Endodermal cell (in vitro differentiated cells): ENCODE data around the gene MPDU1. TPM values are rescaled to one million over a fixed set of nuclear protein-coding genes. Genes with fewer than 3 reads are reported as not detected.

Experiments used
- DNase-seq: peaks from one replicate; pipeline ENCODE4 v3.0.0-alpha.2; 2017
- H3K27ac ChIP-seq: 2 replicates; pipeline ENCODE4 v1.5.1; 2013; ENCODE audit warnings: mild to moderate bottlenecking, low read depth, low read length, moderate library complexity
- H3K27me3 ChIP-seq: 2 replicates; pipeline ENCODE4 v1.6.1; 2013; ENCODE audit warnings: mild to moderate bottlenecking, low read length, moderate library complexity; ENCODE audit not compliant: insufficient read depth, control insufficient read depth, poor library complexity, severe bottlenecking
- H3K36me3 ChIP-seq: 2 replicates; pipeline ENCODE4 v1.7.0; 2013; ENCODE audit warnings: mild to moderate bottlenecking, low read length, moderate library complexity; ENCODE audit not compliant: control insufficient read depth, insufficient read depth
- H3K4me1 ChIP-seq: one replicate; pipeline ENCODE4 v1.7.0; 2013; ENCODE audit warnings: low read length; ENCODE audit not compliant: control insufficient read depth, insufficient read depth
- H3K4me3 ChIP-seq: 2 replicates; pipeline ENCODE4 v1.5.1; 2013; ENCODE audit warnings: mild to moderate bottlenecking, low read length, moderate library complexity
- H3K9ac ChIP-seq: 2 replicates; pipeline ENCODE4 v1.6.1; 2013; ENCODE audit warnings: mild to moderate bottlenecking, low read length, moderate library complexity; ENCODE audit not compliant: poor library complexity, severe bottlenecking; ENCODE audit errors: extremely low read depth
- H3K9me3 ChIP-seq: 2 replicates; pipeline ENCODE4 v1.6.1; 2013; ENCODE audit warnings: mild to moderate bottlenecking, low read length, moderate library complexity; ENCODE audit not compliant: control insufficient read depth
- H3K27ac Mint-ChIP-seq: 2 replicates; pipeline ENCODE4 v1.8.0; 2020; ENCODE audit warnings: mixed read lengths
- H3K27me3 Mint-ChIP-seq: 2 replicates; pipeline ENCODE4 v1.8.0; 2021; ENCODE audit warnings: mild to moderate bottlenecking, mixed read lengths; ENCODE audit not compliant: insufficient read depth
- H3K36me3 Mint-ChIP-seq: 2 replicates; pipeline ENCODE4 v1.8.0; 2020; ENCODE audit warnings: low read depth, mixed read lengths
- H3K4me1 Mint-ChIP-seq: 2 replicates; pipeline ENCODE4 v1.8.0; 2020; ENCODE audit warnings: mixed read lengths
- H3K4me3 Mint-ChIP-seq: 2 replicates; pipeline ENCODE4 v1.8.0; 2020; ENCODE audit warnings: mild to moderate bottlenecking, moderate library complexity, mixed read lengths
- H3K9me3 Mint-ChIP-seq: 2 replicates; pipeline ENCODE4 v1.8.0; 2020; ENCODE audit warnings: mild to moderate bottlenecking, mixed read lengths
- WGBS, 2 experiments: methylation state at CpG; one replicate each; pipeline versions ENCODE4 v1.1.5 to v1.1.7; 2013; ENCODE audit warnings: missing lambda C conversion rate in 2 of 2, mixed read lengths in 1 of 2; ENCODE audit not compliant: insufficient coverage in 1 of 2, insufficient read length in 1 of 2; 5-methylcytosine and 5-hydroxymethylcytosine counted together
- total RNA-seq, 2 donors: library from RNA; stranded (reverse); fragmentation: NEBNext Ultra II Directional in 1 of 2; extraction: Animal tissue kit (Norgen Biotek cat#: 25700) in 1 of 2; gene quantifications; 2 replicates in 1 of 2; 3 replicates in 1 of 2; pipeline ENCODE4 v1.2.1, GENCODE V29; 2021
- TF ChIP-seq, protein P1 (sequence below): fragments of 200-600 bp; sonication (generic); conservative IDR thresholded peaks from 2 replicates; pipeline ENCODE4 v1.5.0; 2021; ENCODE audit warnings: antibody characterized with exemption, mild to moderate bottlenecking

The MPDU1 gene
- total RNA-seq, 2 donors from 2014 or later, result 47.4 to 56.6 TPM

DNA sequence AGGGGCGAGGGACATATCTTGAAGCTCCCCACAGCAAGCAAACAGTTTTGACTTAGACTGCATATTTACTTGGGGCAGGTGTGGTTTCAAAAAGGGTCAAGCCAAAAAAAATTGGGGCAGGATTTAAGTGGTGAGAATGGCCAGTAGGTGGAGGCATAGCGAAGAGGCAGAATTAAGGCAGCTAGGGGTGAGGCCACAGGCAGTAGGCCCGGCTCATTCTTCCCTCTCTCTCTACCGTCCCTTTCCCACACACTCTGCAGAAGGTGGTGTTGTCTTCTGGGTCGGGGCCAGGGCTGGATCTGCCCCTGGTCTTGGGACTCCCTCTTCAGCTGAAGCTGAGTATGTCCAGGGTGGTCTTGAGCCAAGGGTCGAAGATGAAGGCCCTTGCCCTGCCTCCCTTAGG lies 48.8 kb downstream of the MPDU1 start:
- no peaks in the 10 kb centered on the region for H3K27me3 ChIP-seq
- TF ChIP-seq, protein P1, sequence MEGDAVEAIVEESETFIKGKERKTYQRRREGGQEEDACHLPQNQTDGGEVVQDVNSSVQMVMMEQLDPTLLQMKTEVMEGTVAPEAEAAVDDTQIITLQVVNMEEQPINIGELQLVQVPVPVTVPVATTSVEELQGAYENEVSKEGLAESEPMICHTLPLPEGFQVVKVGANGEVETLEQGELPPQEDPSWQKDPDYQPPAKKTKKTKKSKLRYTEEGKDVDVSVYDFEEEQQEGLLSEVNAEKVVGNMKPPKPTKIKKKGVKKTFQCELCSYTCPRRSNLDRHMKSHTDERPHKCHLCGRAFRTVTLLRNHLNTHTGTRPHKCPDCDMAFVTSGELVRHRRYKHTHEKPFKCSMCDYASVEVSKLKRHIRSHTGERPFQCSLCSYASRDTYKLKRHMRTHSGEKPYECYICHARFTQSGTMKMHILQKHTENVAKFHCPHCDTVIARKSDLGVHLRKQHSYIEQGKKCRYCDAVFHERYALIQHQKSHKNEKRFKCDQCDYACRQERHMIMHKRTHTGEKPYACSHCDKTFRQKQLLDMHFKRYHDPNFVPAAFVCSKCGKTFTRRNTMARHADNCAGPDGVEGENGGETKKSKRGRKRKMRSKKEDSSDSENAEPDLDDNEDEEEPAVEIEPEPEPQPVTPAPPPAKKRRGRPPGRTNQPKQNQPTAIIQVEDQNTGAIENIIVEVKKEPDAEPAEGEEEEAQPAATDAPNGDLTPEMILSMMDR, result peak; percentile 87
- Mint-ChIP-seq H3K27me3 (no peaks in the 10 kb centered on the region), H3K4me3 (no peak overlapping the region), H3K27ac (no peak overlapping the region), H3K36me3 (no peaks in the 10 kb centered on the region), H3K4me1 (peaks cover 11% of the 10 kb centered on the region), H3K9me3 (no peaks in the 10 kb centered on the region)
- 60 to 78% methylated on average over 1 to 6 of the region's 6 CpGs for WGBS, 2 experiments
- DNase-seq, result peak; percentile 88
- peaks cover 5% of the 10 kb centered on the region for H3K4me1 ChIP-seq
- no peaks in the 10 kb centered on the region for H3K9me3 ChIP-seq
- H3K9ac ChIP-seq, result no peak overlapping the region
- H3K27ac ChIP-seq, result no peak overlapping the region
- H3K36me3 ChIP-seq, result no peaks in the 10 kb centered on the region
- H3K4me3 ChIP-seq, result no peak overlapping the region

DNA sequence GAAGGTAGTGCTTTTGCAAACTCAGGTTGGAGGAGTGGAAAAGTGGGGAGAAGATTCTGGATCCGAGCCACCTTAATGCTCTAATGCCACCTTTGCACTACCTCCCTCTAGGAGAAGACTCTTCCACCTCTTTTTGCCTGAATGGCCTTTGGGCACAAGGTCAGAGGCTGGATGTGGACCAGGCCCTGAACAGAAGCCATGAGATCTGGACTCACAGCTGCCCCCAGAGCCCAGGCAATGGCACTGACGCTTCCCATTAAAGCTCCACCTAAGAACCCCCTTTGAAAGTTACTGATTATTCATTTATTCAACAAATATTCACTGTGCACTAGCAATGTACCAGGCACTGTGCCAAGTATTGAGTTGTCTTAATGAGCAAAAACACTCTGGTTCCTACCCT lies 49.4 kb downstream of the MPDU1 start:
- H3K36me3 Mint-ChIP-seq, result no peaks in the 10 kb centered on the region
- H3K27ac Mint-ChIP-seq, result no peak overlapping the region
- TF ChIP-seq, protein P1, result no peak
- peak; percentile 69 for DNase-seq
- peaks cover 5% of the 10 kb centered on the region for H3K4me1 ChIP-seq
- 82% methylated on average over 2 of the region's 2 CpGs; no CpG with 5 or more reads in 1 of the 2 experiments for WGBS, 2 experiments
- no peak overlapping the region for H3K27ac ChIP-seq
- H3K27me3 Mint-ChIP-seq, result no peaks in the 10 kb centered on the region
- H3K9me3 ChIP-seq, result no peaks in the 10 kb centered on the region
- no peak overlapping the region for H3K4me3 ChIP-seq
- H3K4me1 Mint-ChIP-seq, result peaks cover 11% of the 10 kb centered on the region
- no peaks in the 10 kb centered on the region for H3K27me3 ChIP-seq
- H3K4me3 Mint-ChIP-seq, result no peak overlapping the region
- no peaks in the 10 kb centered on the region for H3K9me3 Mint-ChIP-seq
- H3K36me3 ChIP-seq, result no peaks in the 10 kb centered on the region
- H3K9ac ChIP-seq, result no peak overlapping the region

DNA sequence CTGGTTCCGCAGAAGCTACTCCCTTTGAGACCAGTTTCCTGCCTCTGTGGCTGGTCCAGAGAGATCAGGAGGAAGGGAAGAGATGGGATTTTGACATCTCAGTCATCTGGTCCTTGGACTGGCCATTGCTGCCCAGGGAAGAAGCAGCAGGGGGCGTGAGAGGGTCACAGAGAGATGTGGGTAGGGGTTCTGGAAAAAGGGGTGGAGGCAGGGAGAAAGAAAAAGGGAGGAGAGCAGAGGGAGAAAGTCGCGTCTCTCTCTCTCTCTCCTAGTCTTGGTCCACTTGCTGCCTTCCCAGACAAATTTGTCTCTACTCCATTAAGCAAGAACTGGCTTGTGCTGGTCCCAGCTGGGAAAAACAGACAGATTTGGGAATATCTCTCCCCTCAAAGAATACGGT lies 50.7 kb downstream of the MPDU1 start:
- Mint-ChIP-seq H3K4me1 (peaks cover 11% of the 10 kb centered on the region), H3K36me3 (no peaks in the 10 kb centered on the region), H3K27ac (no peak overlapping the region), H3K27me3 (peaks cover 2% of the 10 kb centered on the region), H3K9me3 (no peaks in the 10 kb centered on the region), H3K4me3 (no peak overlapping the region)
- WGBS, 2 experiments, result 53 to 67% methylated on average over 2 to 5 of the region's 5 CpGs
- H3K4me1 ChIP-seq, result peaks cover 5% of the 10 kb centered on the region
- no peaks in the 10 kb centered on the region for H3K27me3 ChIP-seq
- H3K36me3 ChIP-seq, result no peaks in the 10 kb centered on the region
- peak; percentile 97 for DNase-seq
- no peak overlapping the region for H3K27ac ChIP-seq
- TF ChIP-seq, protein P1, result peak; percentile 78
- H3K4me3 ChIP-seq, result no peak overlapping the region
- no peak overlapping the region for H3K9ac ChIP-seq
- H3K9me3 ChIP-seq, result no peaks in the 10 kb centered on the region
